GM21529 (cell line): Measurements from ENCODE around the gene LRRC4C.

Experiments used
- ATAC-seq: cut with Tn5 transposase; IDR thresholded peaks from one replicate; pipeline ENCODE4 v1.9.1; 2021; ENCODE audit not compliant: unreplicated experiment

LRRC4C gene

DNA sequence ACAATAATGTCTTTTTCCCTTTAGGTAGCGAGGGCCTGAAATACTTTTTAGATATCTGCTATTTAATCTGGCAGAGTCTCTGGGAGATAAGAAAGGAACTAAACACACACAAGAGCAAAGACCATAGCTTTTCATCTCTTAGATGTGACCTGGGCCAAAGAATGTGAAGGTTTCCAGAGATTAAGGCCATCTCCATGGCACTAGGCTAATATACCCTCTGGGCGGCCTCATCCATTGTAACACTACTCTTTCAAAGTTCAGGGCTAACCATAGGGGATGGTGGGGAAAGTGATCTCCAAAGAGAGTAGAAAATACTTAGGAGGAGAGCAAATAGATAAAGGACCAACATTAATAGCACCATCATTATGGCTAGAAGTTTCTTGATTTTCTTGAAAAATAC lies 326.4 kb downstream of the LRRC4C start:
- no peak for ATAC-seq

GRCh38 chr11:41121600-41121999 lies 337.9 kb downstream of the LRRC4C start:
- no peak for ATAC-seq

DNA sequence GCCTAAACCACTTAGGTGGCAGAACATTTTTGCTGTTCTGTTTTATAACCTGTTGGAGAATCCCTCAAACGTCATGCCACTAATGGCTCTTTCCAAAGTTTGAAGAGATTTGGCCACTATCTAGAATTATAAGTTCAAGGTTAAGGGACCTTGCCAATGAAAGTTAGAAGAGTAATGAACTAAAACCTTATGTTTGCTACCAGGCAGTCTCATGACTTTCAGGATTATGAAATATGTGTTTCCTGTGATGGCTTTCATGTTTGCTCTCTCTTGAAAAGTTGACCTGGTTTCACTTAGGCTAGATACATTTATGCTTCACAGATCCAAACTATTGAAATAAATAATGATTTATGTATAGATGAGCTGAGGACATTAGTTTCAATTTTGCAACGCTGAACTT lies 340.0 kb downstream of the LRRC4C start:
- ATAC-seq = no peak

DNA sequence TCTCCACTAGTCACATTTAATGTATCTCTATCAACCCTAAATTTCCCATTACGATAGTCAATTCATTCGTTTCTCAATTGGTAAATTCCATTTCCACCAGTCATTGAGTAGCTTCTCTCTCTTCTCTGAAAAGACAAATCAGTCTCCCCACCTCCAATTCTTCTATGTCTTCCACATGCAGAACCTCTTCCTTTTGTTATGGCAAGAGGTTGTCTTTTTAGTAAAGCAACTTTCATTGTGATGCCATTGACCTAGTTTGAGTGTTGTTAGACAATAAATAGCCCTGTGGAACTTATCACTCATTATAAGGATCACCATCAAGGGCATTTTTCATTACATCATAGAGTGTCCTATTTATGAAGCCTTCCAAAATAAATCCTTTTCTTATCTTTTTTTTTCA lies 340.9 kb downstream of the LRRC4C start:
- ATAC-seq = no peak

- no peak for ATAC-seq
These were observed 342.5 kb downstream of the LRRC4C start for GRCh38 chr11:41116970-41117369.

GRCh38 chr11:41115066-41115465 lies 344.4 kb downstream of the LRRC4C start:
- ATAC-seq = no peak

DNA sequence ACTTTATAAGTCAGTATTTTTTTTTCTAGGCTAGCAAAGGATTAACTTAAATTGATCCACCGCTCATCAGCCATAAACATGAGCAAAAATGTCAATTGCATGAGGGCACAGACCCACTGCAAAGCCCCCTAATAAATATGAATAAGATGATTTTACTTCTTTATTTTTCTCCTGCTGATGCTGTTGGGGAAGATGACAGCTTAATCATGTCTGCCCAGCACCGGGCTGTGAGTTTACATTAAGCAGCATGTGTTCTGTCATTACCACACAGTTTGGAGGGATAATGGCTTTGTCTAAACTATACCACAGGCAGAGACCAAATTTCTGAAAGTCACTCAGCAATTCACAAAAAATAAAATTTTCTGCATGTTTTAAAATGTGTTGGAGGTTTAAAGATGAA lies 346.3 kb downstream of the LRRC4C start:
- no peak for ATAC-seq

- ATAC-seq = no peak
These were observed 348.9 kb downstream of the LRRC4C start for GRCh38 chr11:41110527-41110926.

DNA sequence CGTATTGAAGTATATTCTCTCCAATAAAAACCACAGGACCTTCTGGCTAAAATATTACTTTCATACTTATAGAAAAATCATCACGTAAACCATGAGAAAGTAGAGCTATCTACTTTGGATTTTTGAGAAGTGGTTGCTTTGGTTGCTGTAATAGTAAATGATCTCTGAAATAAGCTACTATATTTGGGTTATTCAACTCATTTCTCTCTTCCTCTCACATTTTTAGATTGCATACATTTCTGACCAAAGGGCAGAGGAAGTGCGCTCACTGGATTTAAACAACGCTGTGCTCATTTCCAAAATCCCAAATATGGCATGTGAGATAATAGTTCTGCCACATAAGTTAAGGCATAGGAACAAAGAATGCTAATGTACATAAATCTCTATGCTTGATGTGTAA lies 357.0 kb downstream of the LRRC4C start:
- no peak for ATAC-seq

DNA sequence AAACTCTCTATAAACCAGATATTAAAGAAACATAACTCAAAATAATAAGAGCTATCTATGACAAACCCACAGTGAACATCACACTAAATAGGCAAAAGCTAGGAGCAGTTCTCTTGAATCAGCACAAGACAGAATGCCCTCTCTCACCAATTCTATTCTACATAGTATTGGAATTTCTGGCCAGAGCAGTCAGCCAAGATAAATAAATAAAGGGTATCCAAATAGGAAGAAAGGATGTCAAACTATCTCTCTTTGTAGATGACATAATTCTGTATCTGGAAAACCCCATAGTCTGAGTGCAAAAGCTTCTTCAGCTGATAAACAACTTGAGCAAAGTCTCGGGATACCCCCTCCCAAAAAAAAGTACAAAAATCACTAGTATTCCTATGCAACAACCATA lies 359.8 kb downstream of the LRRC4C start:
- ATAC-seq = no peak

GRCh38 chr11:41085123-41085522 lies 374.3 kb downstream of the LRRC4C start:
- ATAC-seq = no peak

DNA sequence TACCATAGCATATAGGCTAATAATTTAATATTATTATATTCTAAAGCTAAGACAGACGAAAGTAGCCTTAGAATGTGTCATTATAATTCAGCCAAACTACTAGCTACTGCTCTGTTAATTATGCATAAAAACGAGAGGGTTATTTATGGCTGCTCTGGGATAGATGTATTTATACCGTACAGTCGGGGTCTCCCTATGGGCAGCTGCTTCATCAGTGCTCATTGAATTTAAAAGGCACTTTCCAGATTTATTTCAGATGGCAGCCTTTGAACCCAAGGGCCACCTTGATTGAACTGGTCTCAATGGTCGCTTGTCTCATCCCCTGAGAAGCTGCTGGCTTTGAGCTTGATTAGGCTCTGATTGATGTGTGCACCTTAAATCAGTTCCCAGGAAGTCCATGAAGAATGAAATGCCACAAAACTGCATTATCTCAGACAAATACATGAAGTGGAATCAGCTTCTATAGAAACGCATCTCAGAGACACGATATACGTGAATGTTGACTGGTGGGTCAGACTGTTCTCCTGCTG lies 377.6 kb downstream of the LRRC4C start:
- no peak for ATAC-seq

DNA sequence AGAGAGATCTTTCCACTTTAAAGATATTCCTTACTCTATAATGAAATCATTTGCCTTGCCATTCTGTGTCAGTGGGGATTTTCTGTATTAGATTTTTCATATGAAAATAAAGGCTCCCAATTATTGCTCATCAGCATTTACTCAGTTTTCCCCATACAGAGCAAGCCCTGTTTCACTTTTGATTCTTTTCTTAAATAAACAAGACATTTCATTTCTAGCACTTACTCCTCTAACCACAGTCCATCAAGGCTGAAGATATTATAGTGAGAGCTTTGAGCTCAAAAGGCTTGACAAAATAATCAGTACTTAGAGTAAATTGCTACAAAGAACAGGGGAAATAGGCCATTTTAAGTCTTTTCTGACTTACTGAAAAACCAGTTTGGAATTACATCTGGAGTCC lies 385.1 kb downstream of the LRRC4C start:
- ATAC-seq = no peak

DNA sequence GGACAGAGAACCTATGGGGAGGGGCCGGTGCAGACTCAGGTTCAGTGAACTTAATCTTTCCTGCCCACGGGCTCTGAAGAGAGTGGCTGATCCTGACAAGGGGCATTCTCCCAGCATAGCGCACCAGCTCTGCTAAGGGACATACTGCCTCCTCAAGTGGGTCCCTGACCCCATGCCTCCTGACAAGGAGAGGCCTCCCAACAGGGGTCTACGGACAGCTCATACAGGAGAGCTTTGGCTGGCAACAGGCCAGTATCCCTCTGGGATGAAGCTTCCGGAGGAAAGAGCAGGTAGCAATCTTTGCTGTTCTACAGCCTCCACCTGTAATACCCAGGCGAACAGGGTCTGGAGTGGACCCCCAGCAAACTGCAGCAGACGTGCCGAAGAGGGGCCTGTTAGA lies 394.0 kb downstream of the LRRC4C start:
- no peak for ATAC-seq

DNA sequence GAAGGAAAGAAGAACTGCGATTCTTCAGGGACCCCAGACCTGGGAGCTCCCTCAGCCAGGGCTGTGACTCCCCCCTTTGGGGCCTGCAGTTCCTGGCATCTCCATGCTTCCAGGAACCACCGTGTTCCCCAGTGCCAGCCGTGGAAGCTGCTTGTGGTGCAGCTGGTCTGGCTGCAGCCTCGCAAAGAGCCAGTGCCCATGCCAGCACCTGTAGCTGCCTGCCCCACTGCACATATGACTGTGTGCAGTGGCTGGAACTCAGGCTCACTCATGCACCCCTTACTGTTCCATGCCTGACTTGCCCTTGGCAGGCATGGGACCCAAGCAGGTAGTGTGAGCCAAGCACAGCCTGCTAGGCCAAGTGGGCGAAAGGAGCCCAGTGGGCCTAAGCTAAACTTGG lies 401.3 kb downstream of the LRRC4C start:
- no peak for ATAC-seq

GRCh38 chr11:41056892-41057569 lies 402.4 kb downstream of the LRRC4C start:
- no peak for ATAC-seq

DNA sequence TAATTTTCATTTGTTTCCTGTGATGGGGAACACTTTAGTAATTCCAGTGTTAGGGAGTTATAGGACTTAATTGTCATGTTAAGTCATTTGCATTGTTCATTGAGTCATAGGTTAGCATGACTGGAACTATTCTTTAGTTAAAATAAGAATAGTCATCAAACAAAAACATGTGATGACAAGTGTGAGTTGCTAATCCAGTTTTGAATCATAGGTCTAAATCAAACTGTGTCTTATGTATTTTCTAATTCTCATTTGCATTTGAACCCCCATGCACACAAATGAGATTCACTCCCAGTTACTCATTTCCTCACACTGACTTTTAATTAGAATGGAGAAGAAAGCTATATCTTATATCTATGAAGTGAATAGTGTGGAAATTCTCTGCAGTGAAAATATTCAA lies 405.6 kb downstream of the LRRC4C start:
- ATAC-seq = no peak

- ATAC-seq = no peak
These were observed 407.4 kb downstream of the LRRC4C start for GRCh38 chr11:41051919-41052635.

GRCh38 chr11:41050791-41051190 lies 408.7 kb downstream of the LRRC4C start:
- no peak for ATAC-seq

DNA sequence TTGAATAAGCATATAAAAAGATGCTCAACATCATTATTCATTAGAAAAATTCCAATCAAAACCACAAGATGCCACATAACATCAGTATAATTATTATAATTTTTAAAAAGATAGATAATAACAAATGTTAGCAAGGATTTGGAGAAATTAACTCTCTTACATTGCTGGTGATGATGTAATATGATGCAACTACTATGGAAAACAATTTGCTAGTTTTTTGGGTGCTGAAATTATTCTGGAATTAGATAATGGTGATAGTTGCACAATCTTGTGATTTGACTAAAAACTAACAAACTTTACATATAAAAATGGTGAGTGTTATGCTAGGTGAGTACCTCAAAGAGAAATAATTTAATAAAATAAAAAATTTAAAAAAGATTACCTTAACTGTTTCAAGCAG lies 412.2 kb downstream of the LRRC4C start:
- ATAC-seq = no peak

DNA sequence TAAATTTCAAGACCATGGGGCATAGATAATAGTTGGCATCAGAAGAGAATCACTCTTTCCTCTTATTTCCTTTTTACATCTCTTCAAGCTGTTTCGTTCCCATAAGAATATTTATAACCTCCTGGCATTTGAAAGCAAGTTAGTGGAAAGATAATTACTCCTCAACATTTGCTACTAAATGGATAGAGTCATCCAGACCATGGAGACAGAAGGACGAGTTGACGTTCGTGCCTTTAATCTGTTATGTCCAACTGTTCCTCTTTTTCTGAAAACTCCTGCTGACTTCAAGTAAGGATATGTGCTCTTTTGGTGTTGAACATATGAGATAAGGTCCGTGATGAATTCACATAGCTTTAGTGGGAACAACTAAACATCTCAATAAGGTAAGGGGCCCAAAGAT lies 414.2 kb downstream of the LRRC4C start:
- no peak for ATAC-seq

DNA sequence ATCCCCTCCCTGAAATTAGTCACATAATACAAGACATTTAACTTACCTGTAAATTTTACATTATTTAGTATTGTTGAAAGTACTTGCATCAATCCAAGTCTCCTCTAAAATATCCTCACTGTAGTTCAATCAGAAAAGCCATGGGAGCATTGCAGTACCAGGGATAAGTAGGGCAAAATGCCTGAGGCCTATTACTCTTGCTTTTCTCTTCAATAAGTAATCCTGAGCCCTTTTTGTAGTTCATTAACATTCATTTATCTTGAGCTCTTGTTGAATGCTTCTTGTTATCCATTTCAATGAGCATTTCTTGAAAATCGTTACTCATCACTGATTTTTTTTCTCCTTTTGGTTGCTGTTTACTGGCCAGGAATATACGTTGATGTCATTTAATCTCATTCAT lies 414.7 kb downstream of the LRRC4C start:
- ATAC-seq = no peak

DNA sequence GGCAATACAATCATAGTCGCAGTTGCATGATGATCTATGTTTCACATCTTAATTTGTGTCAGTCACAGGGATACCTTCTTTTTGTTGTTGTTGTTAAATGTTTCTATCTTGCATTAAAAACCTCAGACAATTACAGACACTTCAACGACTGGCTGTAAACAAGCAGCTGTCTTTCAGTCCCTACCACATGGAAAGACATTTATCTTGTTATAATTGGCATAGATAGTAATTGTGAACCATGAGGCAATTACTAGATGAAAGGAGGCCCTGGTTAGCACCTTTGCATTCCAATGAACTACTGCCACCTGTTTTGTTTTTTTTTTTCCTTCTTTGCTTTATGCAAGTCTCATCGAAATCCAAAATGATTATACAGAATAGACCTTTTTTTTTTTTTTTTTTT lies 416.8 kb downstream of the LRRC4C start:
- no peak for ATAC-seq
